ENCODE data around the gene NEGR1.

- TF ChIP-seq CTCF (IDR thresholded peaks at IDR 0.05; ENCODE audit: poor library complexity) (no peak), EZH2 (IDR thresholded peaks at IDR 0.05; ENCODE audit: borderline replicate concordance) (no peak), EZH2phosphoT487 (IDR thresholded peaks at IDR 0.05; ENCODE audit: low read depth, severe bottlenecking, unreplicated experiment) (no peak)
These were observed 152.5 kb downstream of the NEGR1 start for GRCh38 chr1:72129869-72130268.

All from hepatocyte (in vitro differentiated cells).